ENCODE measurements around the gene OXER1.

OXER1 gene

DNA sequence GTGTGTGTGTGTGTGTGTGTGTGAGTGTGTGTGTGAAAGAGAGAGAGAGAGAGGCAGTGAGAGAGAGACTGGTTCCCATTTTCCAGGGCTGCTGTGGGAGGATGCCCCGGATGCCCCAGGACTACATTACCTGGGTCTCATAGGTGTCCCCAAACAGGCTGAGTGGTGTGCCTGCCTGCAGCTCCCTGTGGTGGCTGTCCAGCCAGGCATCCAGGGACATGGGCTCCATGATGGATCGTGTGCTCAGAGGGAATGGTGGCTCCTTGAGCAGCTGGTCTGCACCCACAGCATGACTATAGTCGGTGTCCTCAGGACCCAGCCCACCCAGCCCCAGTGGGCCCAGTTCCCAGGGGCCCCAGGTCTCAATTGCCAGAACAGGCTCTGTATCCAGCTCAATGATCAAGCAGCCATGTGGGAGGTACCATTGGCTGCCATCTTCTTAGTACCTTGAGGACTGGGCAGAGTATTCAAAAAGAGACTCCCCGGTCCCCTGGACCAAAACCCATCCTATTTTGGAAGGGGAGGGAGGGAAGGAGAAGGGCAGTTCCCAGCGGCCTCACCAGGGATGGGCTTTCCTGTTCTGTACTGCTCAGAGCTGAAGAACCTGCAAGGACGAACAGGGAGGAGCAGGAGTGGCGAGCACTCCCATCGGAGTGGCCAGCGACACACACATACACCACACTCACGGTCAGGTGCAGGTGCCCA lies 5.8 kb upstream of the OXER1 start:
- no peak for DNase-seq (ENCODE audit: low spot score)

GRCh38 chr2:42768706-42769256 lies 4.8 kb upstream of the OXER1 start:
- no peak for DNase-seq (ENCODE audit: low spot score)

DNA sequence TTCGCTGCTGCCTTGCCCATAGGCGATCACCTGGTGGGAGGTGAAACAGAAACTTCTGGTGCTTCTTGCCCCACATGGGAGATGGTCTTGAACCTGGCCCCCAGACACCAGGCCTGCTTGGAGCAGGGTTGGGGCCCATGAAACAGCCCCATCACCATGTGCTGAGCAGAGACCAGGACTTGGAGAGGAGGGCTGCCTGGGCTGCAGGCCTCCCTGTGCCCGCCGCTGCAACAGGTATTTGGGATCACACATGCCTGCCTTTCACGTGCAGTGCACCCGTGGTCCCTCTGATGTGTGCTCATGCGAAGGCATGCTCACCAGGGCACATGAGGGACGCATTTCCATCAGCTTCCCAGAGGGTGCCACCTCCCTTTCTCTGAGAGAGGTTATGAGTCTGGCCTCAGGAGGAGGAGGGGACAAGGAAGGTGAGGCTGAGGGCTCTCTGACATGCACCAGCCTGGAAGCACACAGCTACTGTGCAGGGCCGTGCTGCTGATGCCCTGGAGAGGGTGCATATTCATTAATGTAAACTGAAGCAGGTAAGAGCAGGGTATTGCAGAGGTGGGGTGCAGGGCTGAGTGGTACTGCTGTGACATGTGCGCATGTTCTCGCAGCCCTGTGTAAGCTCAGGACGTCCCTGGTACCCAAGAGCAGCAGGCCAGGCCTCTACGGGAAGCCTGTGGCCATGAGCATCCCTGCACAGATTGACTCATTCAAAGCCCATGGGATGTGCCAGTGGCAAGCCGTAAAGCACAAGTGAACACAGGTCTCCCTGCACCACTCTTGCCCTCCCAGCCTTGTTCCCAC lies 4.2 kb upstream of the OXER1 start:
- no peak for DNase-seq (ENCODE audit: low spot score)

GRCh38 chr2:42767080-42767898 lies 3.4 kb upstream of the OXER1 start:
- no peak for DNase-seq (ENCODE audit: low spot score)

GRCh38 chr2:42765686-42766085 lies 1.8 kb upstream of the OXER1 start:
- DNase-seq (ENCODE audit: low spot score), result no peak

- DNase-seq (ENCODE audit: low spot score), result no peak
Measured at GRCh38 chr2:42764901-42765300, 966 bp upstream of the OXER1 start.

- DNase-seq (ENCODE audit: low spot score), result no peak
Measured at GRCh38 chr2:42762823-42763804, 821 bp downstream of the OXER1 start.

DNA sequence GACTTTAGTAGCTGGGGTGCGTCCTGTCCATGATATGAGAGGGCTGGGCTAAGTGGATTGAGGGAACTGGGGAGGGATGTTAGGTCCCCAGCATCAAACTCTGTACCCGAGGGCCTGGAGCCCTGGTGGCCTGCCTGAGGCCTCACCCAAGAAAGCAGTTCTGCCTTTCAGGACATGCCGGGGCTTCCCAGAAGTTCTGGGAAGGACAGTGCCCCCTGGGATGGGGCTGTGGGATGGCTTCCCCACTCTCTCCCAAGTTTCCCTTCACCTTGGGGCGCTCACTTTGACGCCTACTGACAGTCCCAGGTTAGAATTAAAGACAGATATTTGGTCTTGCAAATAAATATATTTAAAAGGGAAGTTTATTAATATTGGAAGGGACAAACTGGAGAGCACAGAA lies 1.8 kb downstream of the OXER1 start:
- DNase-seq (ENCODE audit: low spot score), result no peak

DNA sequence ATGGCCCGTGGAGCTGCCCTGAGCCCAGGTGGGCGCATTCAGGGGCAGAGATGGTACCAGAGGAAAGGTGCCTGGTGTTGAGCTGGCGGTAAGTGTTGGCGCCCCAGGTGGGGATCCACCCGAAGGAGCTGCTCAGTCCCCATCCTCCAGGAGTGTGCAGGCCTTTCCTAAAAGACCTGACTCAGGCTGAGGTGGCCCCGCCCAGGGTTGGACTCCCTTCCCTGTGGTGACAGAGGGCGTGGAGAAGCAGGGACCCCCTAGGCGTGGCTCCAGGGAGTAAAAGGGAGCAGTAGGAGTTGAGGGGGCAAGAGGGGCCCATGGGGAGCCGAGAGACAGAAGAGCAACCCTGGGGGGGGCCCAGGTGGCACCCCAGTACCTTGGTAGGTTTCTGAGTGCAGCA lies 2.4 kb downstream of the OXER1 start:
- DNase-seq (ENCODE audit: low spot score), result no peak

GRCh38 chr2:42758751-42759150 lies 5.2 kb downstream of the OXER1 start:
- no peak for DNase-seq (ENCODE audit: low spot score)

GRCh38 chr2:42757981-42758740 lies 5.8 kb downstream of the OXER1 start:
- no peak for DNase-seq (ENCODE audit: low spot score)

GRCh38 chr2:42756966-42757513 lies 6.9 kb downstream of the OXER1 start:
- DNase-seq (ENCODE audit: low spot score), result no peak

DNA sequence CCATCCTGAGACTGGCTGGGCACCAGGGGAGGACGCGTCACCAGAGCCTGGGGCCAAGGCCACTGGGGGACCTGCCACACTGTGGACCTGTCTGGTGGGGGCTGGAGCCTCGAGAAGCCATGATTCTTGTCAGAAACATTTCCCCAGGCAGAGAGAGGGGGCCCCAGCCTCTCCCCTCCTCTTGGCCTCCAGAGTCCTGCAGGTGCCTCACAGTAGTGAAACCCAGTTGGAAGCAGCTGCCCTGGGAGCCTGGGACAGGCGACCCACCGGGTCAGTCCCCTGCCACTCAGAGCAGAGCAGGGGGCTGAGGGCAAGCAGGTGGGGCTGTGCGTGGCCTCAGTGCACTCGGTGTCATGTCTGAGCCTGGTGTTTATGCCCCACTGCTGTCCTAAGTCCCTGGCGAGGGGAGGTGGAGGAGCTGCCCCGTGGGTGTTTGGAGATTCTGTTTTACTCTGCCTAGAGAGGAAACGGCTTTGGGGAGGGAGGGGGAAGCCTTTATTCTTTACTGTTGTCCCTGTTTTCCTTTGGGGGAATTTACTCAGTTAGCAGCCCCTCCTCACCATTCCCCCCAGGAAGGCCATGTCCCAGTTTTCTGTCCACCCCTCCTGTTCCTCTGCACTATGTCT lies 7.7 kb downstream of the OXER1 start:
- DNase-seq (ENCODE audit: low spot score), result no peak

- DNase-seq (ENCODE audit: low spot score), result no peak
Measured at GRCh38 chr2:42755191-42755880, 8.6 kb downstream of the OXER1 start.

GRCh38 chr2:42754776-42755140 lies 9.2 kb downstream of the OXER1 start:
- DNase-seq (ENCODE audit: low spot score), result no peak

DNA sequence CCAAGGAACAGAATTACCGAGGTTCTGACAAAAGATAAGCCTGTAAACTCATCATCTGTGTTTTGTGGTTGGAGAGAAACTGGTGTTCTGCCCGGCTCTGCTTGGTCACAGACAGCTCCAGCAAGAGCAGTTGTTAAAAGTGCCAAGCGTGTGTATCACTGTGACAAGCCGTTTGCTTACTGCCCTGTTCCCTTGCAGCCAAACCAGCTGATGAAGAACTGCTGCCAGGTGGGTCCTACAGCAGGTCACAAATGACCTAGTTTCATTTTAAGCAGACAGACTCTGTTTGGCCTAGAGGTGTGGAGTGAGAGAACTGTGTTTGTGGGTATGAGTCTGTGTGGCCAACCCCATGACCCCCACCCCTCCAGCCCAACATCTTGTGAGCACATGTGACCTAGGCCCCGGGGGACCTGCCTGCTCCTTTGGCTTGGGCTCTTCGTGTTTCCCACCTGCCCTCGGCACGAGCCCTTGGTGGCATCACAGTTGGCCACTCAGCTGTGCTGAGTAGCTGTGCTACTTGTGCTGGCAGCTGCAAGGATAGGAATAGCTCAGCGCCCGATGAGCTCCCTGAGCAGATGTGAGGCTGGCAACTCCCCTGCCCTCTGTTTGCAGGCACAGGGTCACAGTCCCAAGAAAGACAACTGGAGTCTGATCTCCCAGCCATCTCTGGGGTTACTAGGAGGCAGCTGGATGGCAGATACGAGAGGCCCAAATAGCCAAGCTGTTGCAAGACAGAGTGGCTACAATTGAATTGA lies 9.7 kb downstream of the OXER1 start:
- DNase-seq (ENCODE audit: low spot score), result no peak

GRCh38 chr2:42752816-42753813 lies 10.8 kb downstream of the OXER1 start:
- DNase-seq (ENCODE audit: low spot score), result no peak

Data from kidney capillary endothelial cell (primary cell).